ENCODE measurements around the gene HCN2.

DNA sequence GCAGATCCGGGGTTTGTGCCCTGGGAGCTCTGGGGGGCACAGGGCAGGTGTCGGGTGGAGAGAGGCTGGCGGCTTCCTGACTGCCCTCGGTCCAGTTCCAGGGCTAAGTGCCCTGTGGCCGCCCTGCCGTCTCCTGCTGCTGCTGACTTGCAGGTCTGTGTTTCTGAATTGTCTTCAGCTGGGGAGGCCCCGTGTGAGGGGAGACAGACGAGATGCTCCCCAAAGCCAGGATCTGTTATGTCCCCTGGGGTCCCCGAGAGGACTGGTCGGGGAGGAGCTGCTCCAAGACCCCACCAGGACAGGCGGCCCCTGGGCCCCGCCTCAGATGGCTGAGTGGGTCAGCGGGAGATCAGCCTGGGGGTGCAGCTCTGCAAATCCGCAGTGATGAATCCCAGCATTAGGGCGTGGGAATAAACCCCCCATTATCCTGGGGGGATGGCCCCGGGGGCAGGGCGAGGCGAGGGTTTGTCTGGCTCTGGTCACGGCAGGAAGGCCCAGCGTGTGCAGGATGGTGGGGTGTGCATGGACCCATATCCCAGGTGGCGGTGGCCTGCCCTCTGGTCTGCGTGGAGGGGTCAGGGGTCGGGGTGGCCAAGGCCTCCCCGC is 4.7 kb downstream of the HCN2 start:
- TF ChIP-seq EZH2 (IDR thresholded peaks at IDR 0.05) (no peak), POLR2AphosphoS5 (IDR thresholded peaks at IDR 0.05; ENCODE audit: borderline replicate concordance, low read depth, low read length) (no peak), FOXP2 (optimal IDR thresholded peaks at IDR 0.05; ENCODE audit: control extremely low read depth, extremely low read length, insufficient read depth) (no peak)

Measured in SK-N-MC (cell line).